ENCODE measurements around the gene SLC16A1.
"Not testable (repeated sequence)": the region's sequence is repeated elsewhere in the genome, so short reads cannot be mapped to it uniquely, and the experiment has no call there.

SLC16A1 gene

DNA sequence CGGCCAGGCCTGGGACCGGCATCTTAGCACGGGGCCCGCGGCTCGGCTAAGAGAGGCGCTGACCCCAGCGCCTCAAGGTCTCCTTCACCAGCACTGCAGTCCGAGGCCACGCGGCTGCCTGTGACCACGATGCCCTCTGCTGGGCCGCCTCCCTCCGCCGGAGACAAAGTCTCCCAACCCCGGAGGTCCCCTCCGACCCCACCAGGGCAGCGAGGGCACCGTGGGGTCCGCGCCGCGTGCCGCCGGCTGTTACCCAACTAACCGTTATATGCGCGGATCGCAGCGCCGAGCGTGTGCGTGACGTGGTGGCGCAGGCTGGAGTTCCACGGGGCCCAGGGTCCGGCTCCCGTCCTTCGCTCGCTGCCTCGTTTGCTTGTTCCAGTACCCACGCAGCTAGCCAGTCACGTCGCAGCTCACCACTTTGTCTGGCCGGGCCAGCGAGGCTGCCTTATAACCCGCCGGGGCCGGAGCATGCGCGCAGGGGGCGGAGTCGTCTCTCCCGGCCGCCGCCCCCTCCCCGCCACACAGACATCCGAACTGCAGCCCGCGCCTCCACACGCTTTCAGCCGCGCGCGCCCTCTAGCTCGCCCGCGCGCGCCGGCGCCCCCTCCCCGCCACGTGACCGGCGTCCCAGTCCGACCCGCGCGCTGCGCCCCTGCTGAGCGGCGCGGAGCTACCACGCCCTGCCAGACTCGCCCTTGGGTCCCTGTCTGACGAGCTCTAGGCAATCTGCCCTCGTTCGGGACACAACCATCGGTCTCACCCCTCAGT lies at the start of gene SLC16A1:
TSS of gene SLC16A1 (minus strand) at position 424 of the 771 bp plus-strand sequence. CDS start 26,888 bp downstream, outside the sequence.
- peak; percentile 93 for DNase-seq (ENCODE audit: low spot score)

DNA sequence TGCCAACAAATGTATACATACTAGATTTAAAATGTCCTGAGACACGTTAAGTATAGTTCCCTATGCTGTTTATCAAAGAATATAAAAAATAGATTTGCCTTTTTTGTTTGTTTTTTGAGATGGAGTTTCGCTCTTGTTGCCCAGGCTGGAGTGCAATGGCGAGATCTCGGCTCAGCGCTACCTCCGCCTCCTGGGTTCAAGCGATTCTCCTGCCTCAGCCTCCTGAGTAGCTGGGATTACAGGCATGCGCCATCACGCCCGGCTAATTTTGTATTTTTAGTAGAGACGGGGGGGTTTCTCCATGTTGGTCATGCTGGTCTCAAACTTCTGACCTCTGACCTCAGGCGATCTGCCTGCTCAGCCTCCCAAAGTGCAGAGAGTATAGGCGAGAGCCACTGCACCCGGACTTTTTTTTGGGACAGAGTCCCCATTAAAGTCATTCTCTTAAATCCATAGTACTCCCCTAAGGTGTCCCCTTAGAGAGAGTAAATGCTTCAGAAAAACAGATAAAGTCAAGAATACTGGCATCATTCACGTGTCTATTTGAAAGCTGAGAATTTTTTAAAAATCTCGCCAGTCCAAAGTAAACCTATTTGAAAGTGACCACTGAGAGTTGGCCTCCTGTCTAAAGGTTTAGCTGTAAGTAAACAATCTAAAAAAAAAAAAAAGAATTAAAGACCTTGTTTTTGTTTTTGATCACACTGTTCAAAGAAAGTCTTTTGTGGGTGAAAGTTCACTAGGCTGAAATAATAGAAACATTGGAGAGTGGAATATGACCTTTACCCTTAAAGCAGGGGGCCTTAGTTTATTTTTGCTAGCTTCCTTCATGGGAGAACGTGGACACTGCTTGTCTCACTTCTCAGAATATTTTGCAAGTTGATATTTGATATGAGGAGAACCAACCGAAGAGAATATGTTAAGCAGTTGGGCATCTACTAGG lies 48.0 kb upstream of the SLC16A1 start:
- DNase-seq (ENCODE audit: low spot score), result no peak

DNA sequence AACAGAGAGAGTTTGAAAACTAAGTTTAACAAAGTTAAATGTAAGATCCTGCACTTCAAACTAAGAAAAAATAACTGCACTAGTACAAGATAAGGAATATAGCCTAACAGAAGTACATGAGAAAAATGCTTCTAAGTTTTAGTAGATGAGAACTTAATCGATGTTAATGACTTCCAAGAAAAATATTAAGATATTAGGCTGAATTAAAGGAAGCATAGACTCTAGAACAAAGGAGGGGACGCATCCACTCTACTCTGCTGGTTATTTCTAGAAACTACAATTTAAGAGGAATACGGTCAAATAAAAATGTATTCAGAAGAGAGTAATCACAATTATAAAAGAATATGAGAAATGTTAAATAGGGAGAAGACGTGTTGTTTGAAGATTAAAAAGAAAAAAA lies 46.3 kb upstream of the SLC16A1 start:
- DNase-seq (ENCODE audit: low spot score), result no peak

DNA sequence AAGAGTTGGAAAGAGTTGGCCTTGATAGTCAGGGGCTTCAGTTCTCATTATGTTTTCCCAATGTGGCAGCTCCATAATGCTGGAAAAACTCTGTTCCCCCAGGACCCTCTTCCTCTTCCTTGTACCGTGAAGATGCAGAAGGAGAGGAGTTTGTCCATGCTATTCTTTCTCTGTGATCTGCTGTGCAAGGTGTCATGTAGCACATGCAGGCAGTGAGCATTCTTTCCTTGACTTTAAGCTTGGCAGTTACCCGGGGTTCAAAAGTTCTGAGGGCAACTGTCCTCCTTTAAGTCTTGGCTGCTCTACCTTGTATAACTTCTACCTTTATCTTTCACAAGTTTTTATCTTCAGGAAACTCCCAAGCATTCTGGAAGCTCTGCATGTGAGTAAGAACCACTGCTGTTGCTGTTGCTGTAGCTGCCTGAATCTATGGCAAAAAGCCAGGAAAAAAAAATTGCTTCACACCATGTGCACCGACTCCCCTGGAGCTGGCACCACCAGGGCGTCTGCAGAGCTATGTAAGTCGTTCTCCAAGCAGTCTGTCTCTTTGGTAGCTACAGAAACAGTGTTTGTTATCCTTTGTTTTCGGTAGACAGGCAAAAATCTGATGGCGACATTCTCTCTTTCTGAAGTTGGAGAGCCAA lies 42.7 kb upstream of the SLC16A1 start:
- peak; percentile 50 for DNase-seq (ENCODE audit: low spot score)

GRCh38 chr1:112997781-112998180 lies 41.8 kb upstream of the SLC16A1 start:
- no peak for DNase-seq (ENCODE audit: low spot score)

GRCh38 chr1:112995890-112996289 lies 39.9 kb upstream of the SLC16A1 start:
- DNase-seq (ENCODE audit: low spot score), result no peak

GRCh38 chr1:112995021-112995420 lies 39.0 kb upstream of the SLC16A1 start:
- not testable (repeated sequence) for DNase-seq (ENCODE audit: low spot score)

DNA sequence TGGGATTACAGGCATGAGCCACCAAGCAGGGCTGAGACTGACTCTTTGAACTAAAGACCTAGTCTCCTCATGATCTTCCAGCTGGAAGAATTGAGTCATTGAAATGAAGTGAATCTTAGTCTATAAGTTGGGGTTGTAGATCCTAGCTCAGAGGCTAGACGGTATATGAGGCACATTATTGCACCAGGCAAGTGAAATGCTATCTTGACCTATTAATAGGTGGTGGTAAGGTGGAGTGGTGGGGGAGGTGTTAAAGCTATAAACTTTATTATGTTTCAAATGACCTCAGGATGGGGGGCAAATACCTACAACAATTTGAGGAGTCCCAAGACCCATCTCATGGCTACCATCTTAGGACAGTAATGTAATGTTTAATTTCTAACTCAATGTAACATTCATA lies 36.8 kb upstream of the SLC16A1 start:
- DNase-seq (ENCODE audit: low spot score), result no peak

DNA sequence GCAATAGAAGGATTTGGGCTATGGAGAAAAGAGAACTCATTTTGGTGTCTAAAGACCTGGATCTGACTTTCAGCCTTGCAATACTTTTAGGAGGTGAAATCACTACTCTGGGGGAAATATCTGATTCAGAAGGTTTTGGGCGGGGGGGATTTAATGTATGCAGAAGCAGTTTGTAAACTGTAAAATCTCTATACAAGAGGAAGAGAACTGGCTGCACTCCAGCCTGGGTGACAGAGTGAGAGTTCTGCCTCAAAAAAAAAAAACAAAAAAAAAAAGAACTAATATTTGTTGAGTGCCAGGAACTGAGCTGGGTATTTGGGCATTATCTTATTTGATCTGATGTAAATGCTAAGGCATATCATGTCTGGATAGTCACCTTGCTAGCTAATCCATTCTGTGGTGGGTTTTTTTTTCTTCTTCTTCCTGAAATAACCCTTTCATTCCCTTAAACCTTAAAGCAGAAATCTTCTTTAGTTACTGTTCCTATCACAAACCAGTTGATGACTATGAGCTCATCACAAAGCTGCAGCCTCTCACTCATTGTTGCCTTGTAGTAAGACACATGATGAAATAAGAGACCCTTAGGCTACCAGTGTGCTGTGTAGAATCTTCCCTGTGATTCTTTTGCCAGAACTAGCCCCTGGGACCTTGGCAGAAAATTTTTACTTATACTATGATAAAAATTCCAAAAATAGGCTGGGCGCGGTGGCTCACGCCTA lies 35.6 kb upstream of the SLC16A1 start:
- no peak for DNase-seq (ENCODE audit: low spot score)

DNA sequence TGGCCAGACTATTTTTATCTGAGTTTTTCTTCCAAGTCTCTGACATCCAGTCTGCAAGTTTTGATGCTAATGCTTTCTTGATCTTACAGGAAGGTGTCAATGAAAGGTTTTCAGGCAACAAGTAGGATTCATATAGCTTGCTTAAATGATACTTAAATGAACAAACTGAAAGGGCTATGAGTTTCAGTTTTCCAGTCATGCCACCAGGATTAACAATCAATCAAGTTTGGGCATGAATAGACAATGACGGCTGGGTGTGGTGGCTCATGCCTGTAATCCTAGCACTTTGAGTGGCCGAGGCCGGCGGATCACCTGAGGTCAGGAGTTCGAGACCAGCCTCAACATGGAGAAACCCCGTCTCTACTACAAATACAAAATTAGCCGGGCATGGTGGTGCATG lies 34.3 kb upstream of the SLC16A1 start:
- DNase-seq (ENCODE audit: low spot score), result no peak

DNA sequence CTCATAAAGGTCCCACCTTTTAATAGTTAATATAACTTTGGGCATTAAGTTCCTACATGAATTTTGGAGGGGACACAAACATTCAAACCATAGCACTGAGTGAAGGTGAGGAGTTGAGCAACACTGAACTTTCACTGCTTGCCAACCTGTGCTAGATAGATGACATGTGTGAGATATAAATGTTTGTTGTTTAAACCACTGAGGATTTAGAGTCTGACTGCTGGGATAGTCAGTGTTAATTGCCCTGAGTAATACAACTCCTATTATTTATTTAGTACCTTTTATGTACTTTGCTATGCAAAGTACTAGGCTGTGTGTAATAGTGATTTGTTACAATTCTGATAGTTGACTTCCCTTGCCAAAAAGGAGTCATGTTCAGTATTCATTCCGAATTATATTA lies 32.4 kb upstream of the SLC16A1 start:
- DNase-seq (ENCODE audit: low spot score), result no peak

GRCh38 chr1:112985123-112985522 lies 29.1 kb upstream of the SLC16A1 start:
- DNase-seq (ENCODE audit: low spot score), result no peak

DNA sequence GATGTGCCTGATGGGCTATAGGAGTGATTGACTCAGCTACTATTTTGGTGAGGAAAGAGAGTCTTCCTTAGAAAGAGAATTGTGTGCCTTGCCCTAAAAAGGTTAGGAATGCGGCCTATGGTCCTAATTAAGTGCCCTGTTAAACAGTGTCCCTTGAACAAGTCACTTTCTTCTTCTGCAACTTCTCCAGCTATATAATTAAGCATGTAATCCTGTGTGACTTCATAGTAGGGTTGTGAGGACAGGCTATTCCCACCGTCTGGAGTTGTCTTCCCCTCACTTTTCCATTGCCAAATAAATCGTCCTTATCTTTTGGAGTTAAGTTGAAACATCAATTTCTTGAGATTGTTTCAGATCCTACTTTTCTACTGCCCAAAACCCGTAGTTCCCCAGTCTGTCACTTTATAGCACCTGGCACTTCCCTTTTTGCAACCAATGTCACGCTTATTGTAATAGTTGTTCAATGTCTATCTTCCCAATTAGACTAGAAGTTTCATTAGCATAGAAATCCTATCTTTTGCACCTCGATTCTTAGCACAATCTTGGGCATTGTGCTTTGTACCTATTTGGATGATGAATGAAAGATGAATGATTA lies 27.6 kb upstream of the SLC16A1 start:
- no peak for DNase-seq (ENCODE audit: low spot score)

DNA sequence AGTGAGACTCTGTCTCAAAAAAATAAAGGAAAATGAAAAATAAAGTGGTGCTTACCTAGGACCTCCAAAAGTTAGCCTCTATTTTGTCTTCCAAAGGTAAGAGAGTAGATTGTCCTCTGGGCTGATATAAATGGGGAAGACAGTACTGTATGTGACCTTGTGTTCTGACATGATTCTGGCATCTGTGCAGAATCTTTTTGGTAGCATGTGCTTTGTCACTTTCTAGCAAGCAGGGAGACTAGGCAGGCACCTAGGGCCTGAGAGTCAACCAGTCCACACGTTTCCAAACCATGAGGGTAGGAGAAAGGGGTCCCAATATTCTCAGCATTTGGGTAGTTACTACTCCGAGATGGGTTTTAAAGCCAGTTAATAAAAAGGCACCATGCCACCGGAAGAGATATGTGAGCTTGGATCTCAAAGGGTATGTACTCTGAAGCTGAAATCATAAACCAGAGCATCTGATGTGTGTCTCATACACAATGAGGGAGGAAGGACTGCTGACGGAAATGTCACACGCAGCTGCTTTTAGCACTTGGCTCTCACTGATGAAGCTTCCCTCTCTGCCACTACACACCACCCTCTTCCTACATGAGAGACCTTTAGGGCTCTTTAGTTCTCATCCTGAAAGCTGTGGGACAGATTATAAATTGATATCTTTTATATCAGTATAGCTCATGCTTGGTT lies 27.0 kb upstream of the SLC16A1 start:
- DNase-seq (ENCODE audit: low spot score), result no peak

DNA sequence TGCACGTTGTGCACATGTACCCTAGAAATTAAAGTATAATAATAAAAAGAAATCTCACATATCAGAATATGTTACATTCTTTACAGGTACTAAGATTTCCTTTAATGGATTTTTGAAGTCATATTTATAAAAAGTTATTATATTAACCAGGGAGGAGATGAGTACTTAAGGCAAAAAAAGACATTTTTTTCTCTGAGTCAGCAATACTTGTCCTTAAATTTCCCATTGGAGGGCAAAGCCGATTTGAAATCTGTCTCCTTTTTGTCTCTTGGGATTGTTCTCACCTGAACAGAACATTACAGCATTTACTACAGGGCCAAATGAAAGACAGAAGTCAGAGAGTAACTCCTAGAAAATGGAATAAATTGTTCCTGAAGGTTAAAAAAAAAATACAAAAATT lies 26.3 kb upstream of the SLC16A1 start:
- DNase-seq (ENCODE audit: low spot score), result no peak

GRCh38 chr1:112981834-112982233 lies 25.8 kb upstream of the SLC16A1 start:
- not testable (repeated sequence) for DNase-seq (ENCODE audit: low spot score)

- no peak for DNase-seq (ENCODE audit: low spot score)
Observed at GRCh38 chr1:112981426-112981825, 25.4 kb upstream of the SLC16A1 start.

DNA sequence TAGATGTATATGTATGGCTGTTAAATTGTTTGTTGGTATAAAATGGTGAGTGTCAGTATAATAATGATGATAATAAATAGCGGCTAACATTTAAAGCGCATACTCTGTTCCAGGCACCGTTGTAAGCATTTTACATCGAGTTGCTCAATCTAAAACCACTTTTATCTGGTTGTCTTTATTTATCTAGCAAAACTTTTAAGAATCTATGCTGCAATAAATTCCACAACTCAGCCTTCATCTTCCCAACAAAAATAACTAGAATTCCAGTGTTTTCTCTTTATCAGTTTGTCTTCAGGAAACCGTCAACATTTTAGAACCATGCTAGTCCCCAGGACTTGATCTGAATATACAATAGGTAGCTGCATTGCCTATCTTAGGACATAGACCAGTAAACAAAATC lies 19.3 kb upstream of the SLC16A1 start:
- DNase-seq (ENCODE audit: low spot score), result no peak

GRCh38 chr1:112974646-112975045 lies 18.6 kb upstream of the SLC16A1 start:
- no peak for DNase-seq (ENCODE audit: low spot score)

DNA sequence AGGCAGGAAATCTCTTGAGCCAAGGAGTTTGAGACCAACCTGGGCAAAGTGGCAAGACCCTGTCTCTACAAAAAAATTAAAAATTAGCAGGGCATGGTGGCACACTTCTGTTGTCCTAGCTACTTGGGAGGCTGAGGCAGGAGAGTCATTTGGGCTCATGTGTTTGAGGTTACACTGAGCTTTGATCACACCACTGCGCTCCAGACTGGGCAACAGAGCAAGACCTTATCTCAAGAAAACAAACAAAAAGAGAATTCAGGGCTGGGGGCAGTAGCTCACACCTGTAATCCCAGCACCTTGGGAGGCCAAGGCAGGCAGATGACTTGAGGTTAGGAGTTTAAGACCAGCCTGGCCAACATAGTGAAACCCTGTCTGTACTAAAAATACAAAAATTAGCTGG lies 17.8 kb upstream of the SLC16A1 start:
- no peak for DNase-seq (ENCODE audit: low spot score)

DNA sequence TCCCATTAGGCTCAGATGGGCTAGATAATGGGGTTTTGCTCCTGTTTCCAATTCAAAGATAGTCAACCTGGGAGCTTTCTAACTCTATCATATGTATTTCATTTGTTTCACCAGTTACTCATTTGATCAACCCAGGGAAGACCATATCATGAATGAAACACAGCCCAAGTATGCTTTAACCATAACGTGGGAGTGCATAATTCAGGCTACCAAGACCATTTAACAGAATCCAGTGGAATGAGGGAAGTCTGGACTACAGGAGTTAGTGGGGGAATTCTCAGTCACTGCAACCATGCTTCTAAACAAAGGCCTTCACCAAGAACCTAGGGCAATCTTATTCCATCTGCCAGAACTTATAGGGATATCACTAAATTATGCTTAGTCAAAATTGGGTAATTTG lies 15.0 kb upstream of the SLC16A1 start:
- DNase-seq (ENCODE audit: low spot score), result no peak
